Muscle layer of colon (tissue), 2 donors: Measurements from ENCODE around the gene LRRC70.

Source experiments
- H3K27ac ChIP-seq: one replicate; pipeline ENCODE4 v1.7.0; 2013; ENCODE audit warnings: low read depth, mild to moderate bottlenecking, low read length, moderate library complexity
- H3K27me3 ChIP-seq, 2 donors: one replicate each; pipeline ENCODE4 v1.7.0; 2013; ENCODE audit warnings: low read length in 2 of 2, mild to moderate bottlenecking in 2 of 2; ENCODE audit not compliant: insufficient read depth in 2 of 2, control insufficient read depth in 1 of 2
- H3K36me3 ChIP-seq: one replicate; pipeline ENCODE4 v1.7.0; 2013; ENCODE audit warnings: mild to moderate bottlenecking, low read length; ENCODE audit not compliant: insufficient read depth
- H3K4me1 ChIP-seq: one replicate; pipeline ENCODE4 v1.7.0; 2013; ENCODE audit warnings: mild to moderate bottlenecking, low read length; ENCODE audit not compliant: insufficient read depth
- H3K4me3 ChIP-seq, 2 donors: one replicate each; pipeline ENCODE4 v1.7.0; 2013; ENCODE audit warnings: low read length in 2 of 2, low read depth in 1 of 2, mild to moderate bottlenecking in 1 of 2, moderate library complexity in 1 of 2
- H3K9ac ChIP-seq: one replicate; pipeline ENCODE4 v1.7.0; 2013; ENCODE audit warnings: low read length
- H3K9me3 ChIP-seq: one replicate; pipeline ENCODE4 v1.7.0; 2013; ENCODE audit warnings: mild to moderate bottlenecking, low read length
- donor health status: abdominal sarcoma.
- donor health status: Adenocarcinoma of cecum.

LRRC70 gene

DNA sequence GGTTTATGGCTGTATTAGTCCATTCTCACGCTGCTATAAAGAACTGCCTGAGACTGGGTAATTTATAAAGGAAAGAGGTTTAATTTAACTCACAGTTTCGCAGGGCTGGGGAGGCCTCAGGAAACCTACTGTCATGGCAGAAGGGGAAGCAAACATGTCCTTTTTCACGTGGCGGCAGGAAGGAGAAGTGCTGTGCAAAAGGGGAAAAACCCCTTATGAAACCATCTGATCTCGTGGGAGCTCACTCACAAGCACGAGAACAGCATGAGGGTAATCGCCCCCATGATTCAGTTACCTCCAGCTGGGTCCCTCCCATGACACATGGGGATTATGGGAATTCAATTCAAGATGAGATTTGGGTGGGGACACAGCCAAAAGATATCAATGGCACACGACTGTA lies 13.9 kb downstream of the LRRC70 start:
- H3K36me3 ChIP-seq, result peaks cover 13% of the 10 kb centered on the region
- no peak overlapping the region for H3K27ac ChIP-seq
- H3K27me3 ChIP-seq, result no peaks in the 10 kb centered on the region
- H3K9ac ChIP-seq, result no peak overlapping the region
- H3K4me1 ChIP-seq, result no peaks in the 10 kb centered on the region
- H3K4me3 ChIP-seq, result no peak overlapping the region
- no peaks in the 10 kb centered on the region for H3K9me3 ChIP-seq

DNA sequence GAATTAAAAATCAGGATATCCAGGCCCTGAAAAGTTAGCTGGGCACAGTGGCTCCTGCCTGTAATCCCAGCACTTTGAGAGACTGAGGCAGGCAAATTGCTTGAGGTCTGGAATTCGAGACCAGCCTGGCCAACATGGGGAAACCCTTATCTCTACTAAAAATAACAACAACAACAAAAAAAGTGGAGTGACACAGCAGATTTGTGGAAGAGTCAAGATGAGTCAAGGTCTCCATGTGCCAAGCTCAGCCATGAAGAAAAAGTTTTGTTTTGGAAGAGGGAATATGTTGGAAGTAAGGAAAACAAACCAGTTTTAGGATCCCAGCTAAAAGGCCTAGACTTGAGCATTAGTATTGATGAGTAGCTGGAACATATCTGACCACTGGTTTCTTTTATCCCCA lies 14.7 kb downstream of the LRRC70 start:
- H3K27me3 ChIP-seq, result no peaks in the 10 kb centered on the region
- no peak overlapping the region for H3K4me3 ChIP-seq
- no peak overlapping the region for H3K9ac ChIP-seq
- no peak overlapping the region for H3K27ac ChIP-seq
- no peaks in the 10 kb centered on the region for H3K9me3 ChIP-seq
- H3K4me1 ChIP-seq, result no peaks in the 10 kb centered on the region
- H3K36me3 ChIP-seq, result peaks cover 6% of the 10 kb centered on the region

DNA sequence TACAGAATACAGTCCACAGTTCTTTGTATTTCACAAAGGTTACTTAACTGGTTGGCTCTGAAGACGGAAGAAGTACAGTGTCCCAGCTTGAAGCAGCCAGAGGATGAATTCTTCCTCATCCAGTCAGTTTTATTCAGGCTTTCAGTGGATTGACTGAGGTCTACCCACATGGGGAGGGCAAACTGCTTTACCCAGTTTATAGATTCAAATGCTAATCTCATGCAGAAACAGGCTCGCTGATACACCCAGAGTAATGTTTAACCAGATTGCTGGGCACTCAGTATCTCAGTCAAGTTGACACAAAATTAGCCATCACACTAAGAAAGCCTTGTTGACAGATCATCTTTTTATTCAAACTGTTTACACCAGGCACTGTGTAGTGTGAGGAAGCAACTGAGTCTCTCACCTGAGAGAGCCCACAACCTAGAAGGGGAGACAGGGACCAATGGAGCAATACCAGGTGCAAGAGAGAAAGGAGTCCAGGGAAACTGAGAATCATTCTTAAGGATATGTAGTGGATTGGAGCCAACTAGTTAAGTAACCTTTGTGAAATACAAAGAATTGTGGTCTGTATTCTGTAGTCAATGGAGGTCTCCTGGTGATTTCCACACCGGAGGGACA lies 15.9 kb downstream of the LRRC70 start:
- H3K4me3 ChIP-seq, result no peak overlapping the region
- H3K9me3 ChIP-seq, result no peaks in the 10 kb centered on the region
- H3K27me3 ChIP-seq, result no peaks in the 10 kb centered on the region
- no peaks in the 10 kb centered on the region for H3K4me1 ChIP-seq
- no peak overlapping the region for H3K27ac ChIP-seq
- H3K36me3 ChIP-seq, result peaks cover 6% of the 10 kb centered on the region
- H3K9ac ChIP-seq, result no peak overlapping the region

DNA sequence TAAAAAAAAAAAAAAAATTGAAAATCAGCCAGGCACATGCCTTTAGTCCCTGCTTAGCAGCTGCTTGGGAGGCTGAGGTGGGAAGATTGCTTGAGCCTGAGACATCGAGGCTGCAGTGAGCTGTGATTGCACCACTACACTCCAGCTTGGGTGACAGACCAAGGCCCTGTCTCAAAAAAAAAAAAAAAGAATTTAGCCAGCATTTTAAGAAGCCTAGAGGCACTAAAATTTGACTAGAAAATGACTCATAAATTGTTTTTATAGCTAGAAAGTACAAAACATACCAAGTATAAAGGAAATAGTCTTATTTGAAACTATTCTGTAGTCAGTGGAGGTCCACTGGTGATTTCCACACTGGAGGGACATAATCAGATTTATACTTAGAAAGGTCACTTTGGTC lies 17.5 kb downstream of the LRRC70 start:
- Histone ChIP-seq H3K4me3 (no peak overlapping the region), H3K4me1 (no peaks in the 10 kb centered on the region)

DNA sequence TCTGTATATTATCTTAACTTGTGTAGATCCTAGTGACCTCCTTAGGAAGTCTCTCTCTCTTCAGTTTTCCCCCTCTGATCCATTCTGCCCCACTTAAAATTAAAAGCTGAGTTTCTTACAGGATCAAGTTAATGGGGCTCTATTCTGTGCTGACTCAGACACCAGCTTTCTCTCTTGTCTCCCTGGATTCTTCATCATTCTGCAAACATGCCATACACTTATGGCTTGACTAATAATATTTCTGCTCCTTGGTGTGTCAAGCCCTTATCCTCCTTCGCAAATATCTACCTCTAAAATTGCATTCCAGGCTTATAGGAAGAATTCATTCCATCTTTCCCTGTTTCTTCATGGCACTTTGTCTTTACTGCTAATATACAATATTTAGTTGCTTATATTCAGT lies 18.1 kb downstream of the LRRC70 start:
- no peak overlapping the region for H3K27ac ChIP-seq
- no peak overlapping the region for H3K4me3 ChIP-seq
- H3K9me3 ChIP-seq, result no peaks in the 10 kb centered on the region
- H3K4me1 ChIP-seq, result no peaks in the 10 kb centered on the region
- peaks cover 6% of the 10 kb centered on the region for H3K36me3 ChIP-seq
- no peak overlapping the region for H3K9ac ChIP-seq
- no peaks in the 10 kb centered on the region for H3K27me3 ChIP-seq

More for the DNA sequence above, 17.5 kb downstream of the LRRC70 start:
- no peaks in the 10 kb centered on the region for H3K9me3 ChIP-seq
- no peak overlapping the region for H3K27ac ChIP-seq
- H3K27me3 ChIP-seq, result no peaks in the 10 kb centered on the region
- peaks cover 6% of the 10 kb centered on the region for H3K36me3 ChIP-seq
- no peak overlapping the region for H3K9ac ChIP-seq

DNA sequence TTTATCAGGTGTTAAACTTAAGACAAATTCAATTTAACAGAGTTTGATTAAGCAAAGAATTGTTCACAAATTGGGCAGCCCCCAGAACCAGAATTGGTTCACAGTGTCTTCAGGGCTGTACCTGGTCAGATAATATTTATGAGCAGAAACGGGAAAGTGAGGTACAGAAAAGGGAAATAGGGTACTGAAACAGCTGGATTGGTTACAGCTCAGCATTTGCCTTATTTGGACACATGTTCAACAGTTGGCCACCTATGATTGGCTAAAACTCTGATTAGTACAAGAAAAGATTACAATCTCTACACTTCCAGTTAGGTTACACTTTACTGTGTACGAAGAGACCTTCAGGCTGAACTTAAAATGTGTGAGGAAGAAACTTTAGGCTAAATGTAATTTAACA lies 18.7 kb downstream of the LRRC70 start:
- no peak overlapping the region for H3K4me3 ChIP-seq
- H3K9me3 ChIP-seq, result no peaks in the 10 kb centered on the region
- H3K27me3 ChIP-seq, result no peaks in the 10 kb centered on the region
- H3K27ac ChIP-seq, result no peak overlapping the region
- peaks cover 6% of the 10 kb centered on the region for H3K36me3 ChIP-seq
- H3K4me1 ChIP-seq, result no peaks in the 10 kb centered on the region
- no peak overlapping the region for H3K9ac ChIP-seq

DNA sequence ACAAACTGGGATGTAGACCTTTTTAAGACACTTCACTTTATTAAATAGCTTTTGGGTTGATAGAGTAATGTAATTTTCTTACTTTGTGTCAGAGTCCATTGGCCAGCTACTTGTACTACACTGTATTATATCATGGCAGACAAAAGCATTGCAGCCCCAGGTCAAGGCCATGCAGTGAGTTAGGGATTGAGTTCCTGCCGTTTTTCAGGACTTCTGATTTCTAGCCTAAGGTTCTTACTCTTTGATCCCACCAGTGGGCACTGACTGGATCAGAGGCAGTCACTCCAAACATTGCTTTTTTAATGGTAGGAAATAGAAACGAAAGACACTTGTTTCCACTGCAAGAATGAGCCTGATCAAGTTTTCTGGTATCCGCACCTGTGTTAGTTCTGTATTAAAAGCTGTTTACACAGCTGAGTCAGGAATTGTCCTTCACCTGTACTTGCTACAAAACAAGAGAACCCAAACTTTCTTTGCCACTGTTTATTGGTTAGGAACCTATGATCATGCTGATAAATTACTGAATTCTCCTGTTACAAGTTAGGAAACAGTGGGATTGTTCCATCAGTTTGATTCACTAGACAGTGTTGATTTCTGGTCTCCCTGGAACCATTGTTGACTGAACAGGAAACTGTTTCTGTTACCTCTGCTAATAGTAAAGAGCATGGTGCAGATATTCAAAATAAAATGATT lies 22.1 kb downstream of the LRRC70 start:
- no peaks in the 10 kb centered on the region for H3K27me3 ChIP-seq

DNA sequence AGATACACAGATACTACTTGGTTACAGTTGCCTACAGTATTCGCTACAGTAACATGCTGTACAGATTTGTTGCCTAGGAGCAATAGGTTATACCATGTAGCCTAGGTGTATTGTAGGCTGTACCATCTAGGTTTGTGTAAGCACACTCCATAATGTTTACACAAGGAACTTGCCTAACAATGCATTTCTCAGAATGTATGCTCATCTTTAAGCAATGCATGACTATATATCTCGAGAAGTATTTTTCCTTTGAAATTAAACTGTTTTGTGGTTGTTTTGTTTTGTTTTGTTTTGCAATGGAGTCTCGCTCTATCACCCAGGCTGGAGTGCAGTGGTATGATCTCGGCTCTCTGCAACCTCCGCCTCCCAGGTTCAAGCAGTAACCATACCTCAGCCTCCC lies 25.3 kb downstream of the LRRC70 start:
- no peaks in the 10 kb centered on the region for H3K36me3 ChIP-seq
- H3K27ac ChIP-seq, result no peak overlapping the region
- H3K9ac ChIP-seq, result no peak overlapping the region

More for the DNA sequence above, 22.1 kb downstream of the LRRC70 start:
- no peak overlapping the region for H3K27ac ChIP-seq
- H3K4me1 ChIP-seq, result no peaks in the 10 kb centered on the region
- no peaks in the 10 kb centered on the region for H3K36me3 ChIP-seq
- no peak overlapping the region for H3K4me3 ChIP-seq
- H3K9me3 ChIP-seq, result no peaks in the 10 kb centered on the region
- H3K9ac ChIP-seq, result no peak overlapping the region

DNA sequence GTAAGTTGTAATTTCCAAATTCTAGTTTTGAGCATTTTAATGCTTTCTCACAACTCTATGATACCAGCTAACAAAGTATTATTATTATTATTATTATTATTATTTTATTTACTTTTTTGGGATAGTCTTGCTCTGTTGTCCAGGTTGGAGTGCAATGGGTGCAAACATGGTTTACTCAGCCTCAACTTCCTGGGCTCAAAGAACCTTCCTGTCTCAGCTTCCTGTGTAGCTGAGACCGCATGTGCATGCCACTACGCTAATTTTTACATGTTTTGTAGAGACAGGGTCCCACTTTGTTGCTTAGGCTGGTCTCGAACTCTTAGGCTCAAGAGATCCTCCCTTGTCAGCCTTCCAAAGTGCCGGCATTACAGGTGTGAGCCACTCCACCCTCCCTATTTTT lies 27.0 kb downstream of the LRRC70 start:
- H3K27ac ChIP-seq, result no peak overlapping the region
- no peaks in the 10 kb centered on the region for H3K4me1 ChIP-seq
- H3K9ac ChIP-seq, result no peak overlapping the region
- H3K9me3 ChIP-seq, result no peaks in the 10 kb centered on the region
- no peak overlapping the region for H3K4me3 ChIP-seq
- H3K27me3 ChIP-seq, result no peaks in the 10 kb centered on the region
- H3K36me3 ChIP-seq, result no peaks in the 10 kb centered on the region

More for the DNA sequence above, 25.3 kb downstream of the LRRC70 start:
- Histone ChIP-seq H3K4me3 (no peak overlapping the region), H3K9me3 (no peaks in the 10 kb centered on the region), H3K27me3 (no peaks in the 10 kb centered on the region), H3K4me1 (no peaks in the 10 kb centered on the region)

DNA sequence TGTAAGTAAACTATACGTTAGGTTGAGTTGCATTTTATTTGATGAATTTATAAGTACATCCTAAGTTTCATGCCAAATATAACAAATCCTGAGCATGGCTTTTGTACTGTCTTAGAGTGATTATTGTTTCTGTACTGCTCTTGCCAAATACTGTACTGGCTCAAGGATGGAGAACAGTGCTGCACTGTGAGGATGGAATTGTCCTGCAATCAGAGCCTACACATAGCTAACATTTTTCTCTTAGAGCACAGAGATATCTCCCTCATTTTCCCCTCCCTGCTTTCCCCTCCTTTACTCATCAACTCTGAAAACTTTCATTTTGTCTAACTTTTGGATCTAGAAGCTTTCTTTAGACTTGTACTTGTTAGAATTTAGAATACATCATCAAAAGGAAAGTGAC lies 28.3 kb downstream of the LRRC70 start:
- no peak overlapping the region for H3K9ac ChIP-seq
- H3K4me1 ChIP-seq, result no peaks in the 10 kb centered on the region
- no peaks in the 10 kb centered on the region for H3K36me3 ChIP-seq
- no peak overlapping the region for H3K4me3 ChIP-seq
- no peak overlapping the region for H3K27ac ChIP-seq
- no peaks in the 10 kb centered on the region for H3K27me3 ChIP-seq
- H3K9me3 ChIP-seq, result no peaks in the 10 kb centered on the region

DNA sequence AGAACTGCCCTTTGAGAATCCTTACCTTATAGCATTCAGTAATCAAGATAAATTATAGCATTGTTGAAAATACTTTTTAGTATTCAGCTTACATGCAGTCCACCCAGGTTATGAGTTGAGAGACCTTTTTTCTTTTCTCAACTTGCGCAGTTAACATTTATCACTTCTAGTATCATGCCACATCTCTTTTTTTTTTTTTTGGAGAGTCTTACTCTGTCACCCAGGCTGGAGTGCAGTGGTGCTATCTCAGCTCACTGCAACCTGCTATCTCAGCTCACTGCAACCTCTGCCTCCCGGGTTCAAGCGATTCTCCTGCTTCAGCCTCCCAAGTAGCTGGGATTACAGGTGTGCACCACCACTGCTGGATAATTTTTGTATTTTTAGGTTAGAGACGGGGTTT lies 29.0 kb downstream of the LRRC70 start:
- Histone ChIP-seq H3K27me3 (no peaks in the 10 kb centered on the region), H3K36me3 (no peaks in the 10 kb centered on the region), H3K4me1 (no peaks in the 10 kb centered on the region), H3K4me3 (no peak overlapping the region), H3K27ac (no peak overlapping the region), H3K9me3 (no peaks in the 10 kb centered on the region), H3K9ac (no peak overlapping the region)
